Measurements from ENCODE around the gene UBR4. TPM values are rescaled to one million over a fixed set of nuclear protein-coding genes. Genes with fewer than 3 reads are reported as not detected.

Gene UBR4
- total RNA-seq, 3 donors from 2014 or later: 108 to 159 (median 128) TPM

GRCh38 chr1:19157653-19158052 lies 52.4 kb downstream of the UBR4 start:
- no peak for TF ChIP-seq CTCF (IDR thresholded peaks at IDR 0.05)
- ATAC-seq (no peak), DNase-seq (no peak)
- Histone ChIP-seq H3K9me3 (no peaks in the 10 kb centered on the region), H3K4me1 (ENCODE audit: low read depth) (peaks cover 6% of the 10 kb centered on the region), H3K4me3 (no peak overlapping the region), H3K36me3 (ENCODE audit: low read depth) (peaks cover 38% of the 10 kb centered on the region)
- intact Hi-C loops (cut with DNase I, micrococcal nuclease): no loop called here

DNA sequence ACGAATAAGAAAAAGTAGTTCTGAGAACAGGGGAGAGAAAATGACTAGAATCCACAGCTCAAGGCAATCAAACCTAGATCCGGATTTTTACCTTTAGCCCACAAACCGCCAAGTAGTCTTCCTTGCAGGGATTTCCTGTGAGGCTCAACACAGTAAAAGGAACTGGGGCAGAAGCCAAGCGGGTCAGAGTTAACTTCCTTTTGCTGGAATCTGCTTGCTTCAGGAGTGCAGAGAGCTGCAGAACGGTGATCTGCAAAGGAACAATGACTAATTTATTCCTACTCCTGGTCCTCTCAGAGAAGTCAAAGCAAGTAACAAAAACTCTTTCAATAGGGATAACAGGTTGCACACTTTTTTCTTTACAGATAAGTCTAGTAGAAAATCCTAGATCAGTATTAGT lies 53.4 kb downstream of the UBR4 start:
- DNase-seq: peak in 2 of 3 donors; percentile 66 to 96

GRCh38 chr1:19154876-19155275 lies 55.2 kb downstream of the UBR4 start:
- peak; percentile 64 to 71 (median 69) for DNase-seq
- Histone ChIP-seq H3K4me3 (no peak overlapping the region), H3K36me3 (ENCODE audit: low read depth) (peaks cover 41% of the 10 kb centered on the region), H3K4me1 (ENCODE audit: low read depth) (peaks cover 6% of the 10 kb centered on the region), H3K9me3 (no peaks in the 10 kb centered on the region)
- intact Hi-C loops (cut with DNase I, micrococcal nuclease): no loop called here
- peak; percentile 77 for ATAC-seq
- TF ChIP-seq CTCF (IDR thresholded peaks at IDR 0.05): no peak

More for the DNA sequence above, 53.4 kb downstream of the UBR4 start:
- H3K36me3 ChIP-seq (ENCODE audit: low read depth): peaks cover 47% of the 10 kb centered on the region
- no peak overlapping the region for H3K4me3 ChIP-seq
- H3K4me1 ChIP-seq (ENCODE audit: low read depth): peaks cover 6% of the 10 kb centered on the region
- TF ChIP-seq CTCF (IDR thresholded peaks at IDR 0.05): no peak
- ATAC-seq: peak; percentile 96
- H3K9me3 ChIP-seq: no peaks in the 10 kb centered on the region
- intact Hi-C loops (cut with DNase I, micrococcal nuclease): no loop called here

GRCh38 chr1:19153169-19153568 lies 56.9 kb downstream of the UBR4 start:
- no peak for TF ChIP-seq CTCF (IDR thresholded peaks at IDR 0.05)
- DNase-seq (no peak), ATAC-seq (no peak)
- no peaks in the 10 kb centered on the region for H3K9me3 ChIP-seq
- peaks cover 6% of the 10 kb centered on the region for H3K4me1 ChIP-seq (ENCODE audit: low read depth)
- no peak overlapping the region for H3K4me3 ChIP-seq
- intact Hi-C loops (cut with DNase I, micrococcal nuclease): no loop called here
- H3K36me3 ChIP-seq (ENCODE audit: low read depth): peaks cover 46% of the 10 kb centered on the region

DNA sequence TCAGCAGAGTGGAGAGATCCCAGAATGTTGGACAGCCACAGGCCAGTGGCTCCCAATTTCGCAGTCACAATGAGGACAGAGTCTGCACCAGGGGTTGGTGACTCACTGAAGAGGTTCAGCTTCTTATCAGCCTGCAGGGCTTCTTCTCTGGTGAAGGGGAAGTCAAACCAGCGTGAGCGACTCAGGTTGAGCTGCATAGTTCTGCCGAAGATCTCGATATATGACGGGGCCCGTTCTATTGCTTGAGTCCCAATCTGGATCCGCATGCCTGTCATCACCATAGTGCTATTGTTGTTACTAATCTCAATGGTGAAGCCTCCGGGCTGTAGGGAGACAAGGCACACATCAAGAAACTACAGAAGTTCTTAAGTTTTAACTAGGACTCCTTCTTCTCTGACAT lies 58.5 kb downstream of the UBR4 start:
- H3K9me3 ChIP-seq: no peaks in the 10 kb centered on the region
- ATAC-seq (no peak), DNase-seq (no peak)
- H3K36me3 ChIP-seq (ENCODE audit: low read depth): peaks cover 44% of the 10 kb centered on the region
- no peak for TF ChIP-seq CTCF (IDR thresholded peaks at IDR 0.05)
- no peak overlapping the region for H3K4me3 ChIP-seq
- intact Hi-C loops (cut with DNase I, micrococcal nuclease): no loop called here
- H3K4me1 ChIP-seq (ENCODE audit: low read depth): no peaks in the 10 kb centered on the region

DNA sequence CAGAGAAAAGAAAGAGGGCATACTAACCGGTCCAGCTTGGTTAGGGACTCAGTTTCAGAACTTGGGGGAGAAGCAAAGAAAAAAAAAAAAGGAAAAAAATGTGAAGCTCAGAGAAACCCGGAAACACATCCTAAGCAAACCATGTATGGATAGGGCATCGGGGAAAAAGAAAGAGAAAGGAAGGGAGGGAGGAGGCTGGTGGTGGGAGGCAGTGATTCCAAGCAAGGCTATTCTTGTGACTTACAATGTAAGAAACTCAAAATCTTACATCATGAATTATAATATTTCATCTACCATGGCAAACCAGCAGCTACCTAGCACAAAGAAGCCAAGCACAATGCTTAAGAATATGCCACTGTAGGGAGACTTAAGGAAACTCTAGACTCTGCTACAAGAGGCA lies 60.3 kb downstream of the UBR4 start:
- intact Hi-C loops (cut with DNase I, micrococcal nuclease): no loop called here
- no peak for ATAC-seq

More for the DNA sequence above, 60.3 kb downstream of the UBR4 start:
- Histone ChIP-seq H3K36me3 (ENCODE audit: low read depth) (peaks cover 54% of the 10 kb centered on the region), H3K4me3 (no peak overlapping the region), H3K9me3 (no peaks in the 10 kb centered on the region), H3K4me1 (ENCODE audit: low read depth) (no peaks in the 10 kb centered on the region)
- TF ChIP-seq CTCF (IDR thresholded peaks at IDR 0.05): no peak
- DNase-seq: no peak
